HG02610 (cell line): ENCODE data around the gene PLD1.
"Not testable (repeated sequence)": the region's sequence is repeated elsewhere in the genome, so short reads cannot be mapped to it uniquely, and the experiment has no call there.

Experiments
- ATAC-seq: cut with Tn5 transposase; IDR thresholded peaks from one replicate; pipeline ENCODE4 v1.9.1; 2021; ENCODE audit warnings: mild to moderate bottlenecking, moderate library complexity; ENCODE audit not compliant: unreplicated experiment

PLD1 gene

GRCh38 chr3:171584100-171584499 is 226.2 kb downstream of the PLD1 start:
- no peak for ATAC-seq

GRCh38 chr3:171574556-171575240 is 235.6 kb downstream of the PLD1 start:
- ATAC-seq = no peak

GRCh38 chr3:171569571-171570132 is 240.6 kb downstream of the PLD1 start:
- no peak for ATAC-seq

GRCh38 chr3:171568766-171569165 is 241.5 kb downstream of the PLD1 start:
- ATAC-seq = no peak

- ATAC-seq = peak; percentile 63
Observed at GRCh38 chr3:171566803-171567422, 243.4 kb downstream of the PLD1 start.

- ATAC-seq = no peak
Observed at GRCh38 chr3:171565481-171566058, 244.7 kb downstream of the PLD1 start.

- no peak for ATAC-seq
Observed at GRCh38 chr3:171564748-171565480, 245.4 kb downstream of the PLD1 start.

- ATAC-seq = no peak
Observed at GRCh38 chr3:171563298-171563697, 247.0 kb downstream of the PLD1 start.

GRCh38 chr3:171562459-171562858 is 247.8 kb downstream of the PLD1 start:
- not testable (repeated sequence) for ATAC-seq

GRCh38 chr3:171561596-171562323 is 248.5 kb downstream of the PLD1 start:
- ATAC-seq = no peak

- no peak for ATAC-seq
Observed at GRCh38 chr3:171559586-171559985, 250.7 kb downstream of the PLD1 start.

GRCh38 chr3:171558188-171558696 is 252.0 kb downstream of the PLD1 start:
- no peak for ATAC-seq

- no peak for ATAC-seq
Observed at GRCh38 chr3:171557173-171557572, 253.1 kb downstream of the PLD1 start.

- ATAC-seq = no peak
Observed at GRCh38 chr3:171556574-171557145, 253.6 kb downstream of the PLD1 start.

GRCh38 chr3:171556148-171556547 is 254.1 kb downstream of the PLD1 start:
- no peak for ATAC-seq

- ATAC-seq = no peak
Observed at GRCh38 chr3:171553086-171553485, 257.2 kb downstream of the PLD1 start.

- ATAC-seq = no peak
Observed at GRCh38 chr3:171552531-171552930, 257.8 kb downstream of the PLD1 start.

- ATAC-seq = no peak
Observed at GRCh38 chr3:171551296-171551695, 259.0 kb downstream of the PLD1 start.
